Measurements from ENCODE around the gene CFAP53.

CFAP53 gene

DNA sequence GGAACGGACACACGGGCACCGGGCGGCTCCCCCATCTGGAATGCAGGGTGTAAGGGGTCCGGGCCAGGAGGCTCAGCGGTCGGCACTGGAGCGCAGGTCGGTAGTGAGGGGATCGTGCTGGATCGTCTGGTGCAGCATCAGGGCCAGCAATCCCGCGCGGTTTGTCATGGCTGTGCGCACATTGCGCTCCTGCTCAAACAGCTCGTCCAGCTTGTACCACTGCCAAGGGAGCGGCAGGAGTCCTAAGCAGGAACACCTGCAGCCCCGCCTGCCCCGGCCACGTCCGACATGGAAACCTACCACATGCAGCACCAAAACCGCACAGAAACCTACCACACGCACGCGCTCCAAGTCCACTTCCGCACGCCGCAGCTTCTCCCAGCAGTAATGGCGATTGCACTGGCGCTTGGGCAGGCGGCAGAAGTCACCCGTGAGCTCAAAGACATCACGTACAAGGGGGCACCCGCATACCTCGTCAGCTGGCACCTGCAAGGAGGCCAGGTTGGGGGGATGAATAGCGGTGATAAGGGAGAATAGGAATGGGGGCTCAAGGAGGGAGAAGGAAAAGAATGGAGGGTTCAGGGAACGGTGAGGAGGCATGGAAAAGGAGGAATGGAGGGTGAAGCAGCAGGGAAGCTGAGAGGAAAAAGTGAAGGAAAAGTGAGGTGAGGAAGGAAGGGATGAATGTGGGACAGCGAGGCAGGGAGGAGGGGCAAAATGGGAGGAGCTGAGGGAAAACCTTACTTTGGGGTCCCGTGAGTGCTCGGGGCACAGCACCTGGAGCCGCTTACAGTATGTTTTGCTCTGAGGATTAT lies 16.4 kb upstream of the CFAP53 start:
- no peaks in the 10 kb centered on the region for H3K4me1 ChIP-seq (ENCODE audit: insufficient read depth, low read length)
- H3K9me3 ChIP-seq (ENCODE audit: control insufficient read depth, insufficient read depth, low read length): no peaks in the 10 kb centered on the region
- peaks cover 7% of the 10 kb centered on the region; the same call in 1 of the 2 replicates for H3K36me3 ChIP-seq (ENCODE audit: insufficient read depth, low read length)
- no peak overlapping the region for H3K9ac ChIP-seq (ENCODE audit: low read depth, low read length)

DNA sequence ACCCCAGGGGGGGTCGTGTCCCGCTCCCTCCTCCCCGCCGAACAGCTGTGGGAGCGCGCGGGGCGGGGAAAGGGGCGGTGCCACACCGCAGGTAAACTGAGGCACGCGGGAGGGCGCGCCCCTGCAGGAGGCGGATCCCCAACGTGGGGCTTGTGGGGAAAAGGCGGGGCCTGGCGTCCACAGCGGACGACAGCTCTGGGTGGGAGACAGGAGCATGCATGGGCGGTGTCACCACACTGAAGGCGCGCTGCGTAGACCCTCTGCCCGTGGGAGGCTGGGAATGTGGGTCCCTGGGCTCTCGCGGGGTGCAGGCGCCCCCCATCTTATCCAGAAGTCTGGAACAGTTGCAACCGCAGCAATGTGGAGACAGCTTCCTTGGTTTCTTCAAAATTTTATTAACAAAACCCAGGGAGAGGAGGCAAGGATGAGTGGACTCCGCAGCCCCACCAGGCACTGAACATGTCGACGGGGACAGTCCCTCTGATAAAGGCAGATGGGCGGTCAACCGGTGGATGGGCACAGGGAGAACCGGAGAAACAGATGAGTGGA lies 15.8 kb upstream of the CFAP53 start:
- Histone ChIP-seq H3K36me3 (ENCODE audit: insufficient read depth, low read length) (peaks cover 7% of the 10 kb centered on the region; the same call in 1 of the 2 replicates), H3K4me1 (ENCODE audit: insufficient read depth, low read length) (no peaks in the 10 kb centered on the region), H3K9ac (ENCODE audit: low read depth, low read length) (peak overlapping the region; percentile 88), H3K9me3 (ENCODE audit: control insufficient read depth, insufficient read depth, low read length) (no peaks in the 10 kb centered on the region)

DNA sequence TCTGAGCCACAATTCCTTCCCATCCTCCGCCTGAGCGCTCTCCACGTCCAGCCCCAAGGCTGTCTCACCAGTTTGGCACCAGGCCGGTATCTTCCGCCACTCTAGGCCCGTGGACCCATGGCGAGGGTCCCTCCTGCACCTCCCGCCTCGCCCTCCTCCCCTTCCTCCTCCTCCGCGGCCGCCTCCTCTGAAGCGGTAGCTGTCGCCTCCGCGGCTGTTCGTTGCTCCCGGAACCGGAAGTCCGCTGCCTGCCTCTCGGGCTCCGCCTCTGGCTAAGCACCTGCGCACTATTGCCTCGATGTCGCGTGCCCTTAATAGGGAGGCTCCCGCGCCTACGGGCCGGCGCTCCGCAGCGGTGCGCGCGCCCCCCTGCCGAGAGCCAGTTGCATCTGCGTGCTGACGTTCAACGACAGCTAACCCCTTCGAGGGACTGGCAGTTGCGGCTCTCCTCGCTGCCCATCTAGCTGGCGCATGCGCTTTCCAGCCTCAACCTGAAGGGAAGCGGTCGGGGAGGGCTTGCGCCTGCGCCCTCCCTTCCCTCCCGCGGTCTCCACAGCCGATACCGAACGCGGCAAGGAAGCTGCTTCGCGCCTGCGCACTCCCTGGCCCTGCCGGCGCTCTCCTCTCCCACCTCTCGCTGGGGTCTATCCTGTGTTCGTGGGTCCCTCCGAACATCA lies 15.1 kb upstream of the CFAP53 start, which contains the start of gene MBD1:
MBD1 (minus strand) TSS at position 229 of the 677 bp plus-strand sequence. CDS start 1,531 bp downstream, outside the sequence.
- H3K9ac ChIP-seq (ENCODE audit: low read depth, low read length): peak within 1 kb of the TSS; percentile 88
- H3K36me3 ChIP-seq (ENCODE audit: insufficient read depth, low read length): peaks cover 7% of the 10 kb centered on the region; the same call in 1 of the 2 replicates
- no peaks in the 10 kb centered on the region for H3K9me3 ChIP-seq (ENCODE audit: control insufficient read depth, insufficient read depth, low read length)
- no peaks in the 10 kb centered on the region for H3K4me1 ChIP-seq (ENCODE audit: insufficient read depth, low read length)

GRCh38 chr18:50280707-50281294 lies 14.5 kb upstream of the CFAP53 start:
- no peaks in the 10 kb centered on the region for H3K9me3 ChIP-seq (ENCODE audit: control insufficient read depth, insufficient read depth, low read length)
- peaks cover 9% of the 10 kb centered on the region; the same call in 1 of the 2 replicates for H3K36me3 ChIP-seq (ENCODE audit: insufficient read depth, low read length)
- no peaks in the 10 kb centered on the region for H3K4me1 ChIP-seq (ENCODE audit: insufficient read depth, low read length)
- H3K9ac ChIP-seq (ENCODE audit: low read depth, low read length): peak overlapping the region; percentile 88

DNA sequence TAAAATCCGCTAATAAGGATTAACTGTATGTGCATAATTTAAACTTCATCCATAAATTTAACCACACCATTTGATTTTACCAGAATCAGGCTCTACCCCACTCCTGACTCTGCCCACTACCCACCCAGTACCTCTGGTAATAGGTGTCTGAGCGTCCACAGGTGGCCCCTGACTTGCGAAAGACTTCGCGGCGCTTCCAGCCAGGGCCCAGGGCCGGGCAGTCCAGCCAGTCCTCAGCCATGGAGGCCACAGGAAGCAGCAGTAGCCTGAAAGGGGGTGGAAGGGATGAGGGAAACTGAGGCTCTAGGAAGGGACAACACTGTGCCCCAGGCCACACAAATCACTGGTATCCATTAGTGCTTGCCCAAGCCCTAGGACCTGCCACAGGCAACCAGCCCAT lies 13.5 kb upstream of the CFAP53 start:
- Histone ChIP-seq H3K4me1 (ENCODE audit: insufficient read depth, low read length) (no peaks in the 10 kb centered on the region), H3K9ac (ENCODE audit: low read depth, low read length) (no peak overlapping the region), H3K36me3 (ENCODE audit: insufficient read depth, low read length) (peaks cover 10% of the 10 kb centered on the region; the same call in 1 of the 2 replicates), H3K9me3 (ENCODE audit: control insufficient read depth, insufficient read depth, low read length) (no peaks in the 10 kb centered on the region)

- H3K36me3 ChIP-seq (ENCODE audit: insufficient read depth, low read length): peaks cover 19% of the 10 kb centered on the region
- H3K9ac ChIP-seq (ENCODE audit: low read depth, low read length): no peak overlapping the region
- no peaks in the 10 kb centered on the region for H3K9me3 ChIP-seq (ENCODE audit: control insufficient read depth, insufficient read depth, low read length)
- H3K4me1 ChIP-seq (ENCODE audit: insufficient read depth, low read length): no peaks in the 10 kb centered on the region
Observed at GRCh38 chr18:50277942-50278341, 11.6 kb upstream of the CFAP53 start.

GRCh38 chr18:50276452-50276851 lies 10.2 kb upstream of the CFAP53 start:
- Histone ChIP-seq H3K4me1 (ENCODE audit: insufficient read depth, low read length) (no peaks in the 10 kb centered on the region), H3K9me3 (ENCODE audit: control insufficient read depth, insufficient read depth, low read length) (no peaks in the 10 kb centered on the region), H3K36me3 (ENCODE audit: insufficient read depth, low read length) (peaks cover 24% of the 10 kb centered on the region), H3K9ac (ENCODE audit: low read depth, low read length) (no peak overlapping the region)

GRCh38 chr18:50275503-50276036 lies 9.3 kb upstream of the CFAP53 start:
- Histone ChIP-seq H3K9me3 (ENCODE audit: control insufficient read depth, insufficient read depth, low read length) (no peaks in the 10 kb centered on the region), H3K36me3 (ENCODE audit: insufficient read depth, low read length) (peaks cover 26% of the 10 kb centered on the region), H3K4me1 (ENCODE audit: insufficient read depth, low read length) (no peaks in the 10 kb centered on the region), H3K9ac (ENCODE audit: low read depth, low read length) (no peak overlapping the region)

- H3K9me3 ChIP-seq (ENCODE audit: control insufficient read depth, insufficient read depth, low read length): no peaks in the 10 kb centered on the region
- peaks cover 26% of the 10 kb centered on the region for H3K36me3 ChIP-seq (ENCODE audit: insufficient read depth, low read length)
- no peak overlapping the region for H3K9ac ChIP-seq (ENCODE audit: low read depth, low read length)
- no peaks in the 10 kb centered on the region for H3K4me1 ChIP-seq (ENCODE audit: insufficient read depth, low read length)
Observed at GRCh38 chr18:50274941-50275340, 8.6 kb upstream of the CFAP53 start.

DNA sequence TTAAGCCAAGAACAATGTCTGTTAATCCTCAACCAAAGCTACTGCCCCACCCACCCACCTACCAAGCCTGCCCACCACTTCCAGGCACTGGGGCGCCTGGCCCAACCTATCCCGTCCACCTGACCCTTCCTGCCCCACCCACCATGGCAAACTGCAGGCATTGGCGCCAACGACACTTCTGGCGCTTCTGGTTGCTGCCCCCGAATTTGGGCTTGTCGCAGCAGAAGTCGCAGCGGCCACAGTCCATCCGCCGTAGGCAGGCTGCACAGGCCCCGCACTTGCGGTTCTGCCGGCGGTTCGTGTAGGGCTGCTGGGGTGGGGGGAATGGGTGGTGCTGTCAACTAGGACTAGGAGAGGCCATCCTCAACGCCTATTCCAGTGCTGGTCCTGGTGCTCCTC lies 7.7 kb upstream of the CFAP53 start:
- H3K4me1 ChIP-seq (ENCODE audit: insufficient read depth, low read length): no peaks in the 10 kb centered on the region
- H3K9ac ChIP-seq (ENCODE audit: low read depth, low read length): no peak overlapping the region
- no peaks in the 10 kb centered on the region for H3K9me3 ChIP-seq (ENCODE audit: control insufficient read depth, insufficient read depth, low read length)
- peaks cover 27% of the 10 kb centered on the region for H3K36me3 ChIP-seq (ENCODE audit: insufficient read depth, low read length)

- H3K36me3 ChIP-seq (ENCODE audit: insufficient read depth, low read length): peaks cover 25% of the 10 kb centered on the region
- H3K9ac ChIP-seq (ENCODE audit: low read depth, low read length): no peak overlapping the region
- no peaks in the 10 kb centered on the region for H3K4me1 ChIP-seq (ENCODE audit: insufficient read depth, low read length)
- H3K9me3 ChIP-seq (ENCODE audit: control insufficient read depth, insufficient read depth, low read length): no peaks in the 10 kb centered on the region
Observed at GRCh38 chr18:50273203-50274043, 7.1 kb upstream of the CFAP53 start.

- Histone ChIP-seq H3K9me3 (ENCODE audit: control insufficient read depth, insufficient read depth, low read length) (no peaks in the 10 kb centered on the region), H3K36me3 (ENCODE audit: insufficient read depth, low read length) (peaks cover 25% of the 10 kb centered on the region), H3K9ac (ENCODE audit: low read depth, low read length) (no peak overlapping the region), H3K4me1 (ENCODE audit: insufficient read depth, low read length) (no peaks in the 10 kb centered on the region)
Observed at GRCh38 chr18:50272568-50272967, 6.3 kb upstream of the CFAP53 start.

- no peaks in the 10 kb centered on the region for H3K9me3 ChIP-seq (ENCODE audit: control insufficient read depth, insufficient read depth, low read length)
- H3K4me1 ChIP-seq (ENCODE audit: insufficient read depth, low read length): no peaks in the 10 kb centered on the region
- H3K9ac ChIP-seq (ENCODE audit: low read depth, low read length): peak overlapping the region; percentile 49; the same call in 1 of the 2 replicates
- H3K36me3 ChIP-seq (ENCODE audit: insufficient read depth, low read length): peaks cover 15% of the 10 kb centered on the region
Observed at GRCh38 chr18:50268022-50268747, 1.9 kb upstream of the CFAP53 start.

All from ES-I3 (cell line).